ENCODE results near the gene PRR20B.
"Not testable (repeated sequence)": the region's sequence is repeated elsewhere in the genome, so short reads cannot be mapped to it uniquely, and the experiment has no call there.

The PRR20B gene

DNA sequence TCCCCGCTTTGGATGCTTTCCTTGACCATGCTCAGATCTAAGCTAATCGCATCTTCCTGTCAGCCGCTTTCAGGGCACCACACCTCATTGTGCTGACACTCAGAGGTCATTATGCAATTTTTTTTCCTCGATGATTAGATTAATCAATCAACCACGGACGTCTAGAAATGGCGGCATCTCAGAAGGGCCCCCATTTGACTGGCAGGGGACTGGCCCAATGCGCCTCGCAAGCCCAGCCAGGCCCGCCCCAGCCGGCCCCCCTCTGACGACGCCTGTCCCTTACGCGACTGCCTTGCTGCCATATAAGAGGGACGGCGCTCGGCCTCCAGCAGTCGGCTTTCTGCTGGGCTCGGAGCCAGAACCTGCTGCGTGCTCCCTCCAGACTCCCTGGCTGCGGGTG is at the start of gene PRR20B:
Gene PRR20B, plus strand, starts transcription at position 301 of the 400 bp plus-strand sequence. CDS start 387 bp downstream, outside the sequence.
- H3K27ac ChIP-seq (ENCODE audit: low read depth, low read length); H3K9me3 ChIP-seq (ENCODE audit: control insufficient read depth, insufficient read depth, low read depth, low read length); H3K9ac ChIP-seq (ENCODE audit: low read length); H3K4me1 ChIP-seq (ENCODE audit: control insufficient read depth, insufficient read depth, low read length); H3K4me3 ChIP-seq (ENCODE audit: low read depth, low read length); H3K27me3 ChIP-seq (ENCODE audit: control insufficient read depth, insufficient read depth, low read length); H3K36me3 ChIP-seq (ENCODE audit: control insufficient read depth, insufficient read depth, low read length): not testable (repeated sequence)

- Histone ChIP-seq H3K9me3 (ENCODE audit: control insufficient read depth, insufficient read depth, low read depth, low read length) (no peaks in the 10 kb centered on the region), H3K36me3 (ENCODE audit: control insufficient read depth, insufficient read depth, low read length) (no peaks in the 10 kb centered on the region), H3K27ac (ENCODE audit: low read depth, low read length) (no peak overlapping the region), H3K4me1 (ENCODE audit: control insufficient read depth, insufficient read depth, low read length) (no peaks in the 10 kb centered on the region), H3K27me3 (ENCODE audit: control insufficient read depth, insufficient read depth, low read length) (no peaks in the 10 kb centered on the region), H3K9ac (ENCODE audit: low read length) (no peak overlapping the region), H3K4me3 (ENCODE audit: low read depth, low read length) (no peak overlapping the region)
Observed at GRCh38 chr13:57114945-57115344, 32.3 kb upstream of the PRR20B start.

GRCh38 chr13:57123681-57124080 is 23.6 kb upstream of the PRR20B start:
- Histone ChIP-seq H3K27ac (ENCODE audit: low read depth, low read length) (no peak overlapping the region), H3K4me3 (ENCODE audit: low read depth, low read length) (no peak overlapping the region), H3K9me3 (ENCODE audit: control insufficient read depth, insufficient read depth, low read depth, low read length) (no peaks in the 10 kb centered on the region), H3K36me3 (ENCODE audit: control insufficient read depth, insufficient read depth, low read length) (no peaks in the 10 kb centered on the region), H3K4me1 (ENCODE audit: control insufficient read depth, insufficient read depth, low read length) (no peaks in the 10 kb centered on the region), H3K27me3 (ENCODE audit: control insufficient read depth, insufficient read depth, low read length) (no peaks in the 10 kb centered on the region), H3K9ac (ENCODE audit: low read length) (no peak overlapping the region)

DNA sequence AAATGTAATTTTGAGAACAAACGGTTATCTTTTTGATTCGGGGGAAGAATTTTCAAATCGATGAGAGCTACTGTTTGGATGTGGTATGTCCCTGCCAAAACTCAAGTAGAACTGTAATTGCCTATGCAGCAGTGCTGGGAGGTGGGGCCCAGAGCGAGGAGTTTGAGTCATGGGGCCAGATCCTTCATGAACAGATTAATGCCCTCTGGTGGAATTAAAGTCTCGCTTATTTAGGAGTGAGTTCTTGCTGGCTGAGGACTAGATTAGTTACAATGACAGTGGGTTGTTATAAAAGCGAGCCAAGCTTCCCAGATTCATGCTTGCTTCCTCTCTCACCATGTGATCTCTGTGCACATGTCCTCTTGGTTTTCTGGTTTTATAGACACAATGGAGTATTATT is 18.4 kb upstream of the PRR20B start:
- H3K4me1 ChIP-seq (ENCODE audit: control insufficient read depth, insufficient read depth, low read length) = no peaks in the 10 kb centered on the region
- H3K36me3 ChIP-seq (ENCODE audit: control insufficient read depth, insufficient read depth, low read length) = no peaks in the 10 kb centered on the region
- H3K27ac ChIP-seq (ENCODE audit: low read depth, low read length) = no peak overlapping the region
- no peak overlapping the region for H3K4me3 ChIP-seq (ENCODE audit: low read depth, low read length)
- H3K9me3 ChIP-seq (ENCODE audit: control insufficient read depth, insufficient read depth, low read depth, low read length) = no peaks in the 10 kb centered on the region
- H3K27me3 ChIP-seq (ENCODE audit: control insufficient read depth, insufficient read depth, low read length) = no peaks in the 10 kb centered on the region
- H3K9ac ChIP-seq (ENCODE audit: low read length) = no peak overlapping the region

GRCh38 chr13:57136093-57136492 is 11.2 kb upstream of the PRR20B start:
- H3K27me3 ChIP-seq (ENCODE audit: control insufficient read depth, insufficient read depth, low read length) = no peaks in the 10 kb centered on the region
- no peaks in the 10 kb centered on the region for H3K36me3 ChIP-seq (ENCODE audit: control insufficient read depth, insufficient read depth, low read length)
- H3K4me1 ChIP-seq (ENCODE audit: control insufficient read depth, insufficient read depth, low read length) = no peaks in the 10 kb centered on the region
- H3K9ac ChIP-seq (ENCODE audit: low read length) = no peak overlapping the region
- H3K4me3 ChIP-seq (ENCODE audit: low read depth, low read length) = no peak overlapping the region
- H3K27ac ChIP-seq (ENCODE audit: low read depth, low read length) = no peak overlapping the region
- no peaks in the 10 kb centered on the region for H3K9me3 ChIP-seq (ENCODE audit: control insufficient read depth, insufficient read depth, low read depth, low read length)

GRCh38 chr13:57137585-57137984 is 9.7 kb upstream of the PRR20B start:
- no peaks in the 10 kb centered on the region for H3K9me3 ChIP-seq (ENCODE audit: control insufficient read depth, insufficient read depth, low read depth, low read length)
- H3K9ac ChIP-seq (ENCODE audit: low read length) = no peak overlapping the region
- no peak overlapping the region for H3K4me3 ChIP-seq (ENCODE audit: low read depth, low read length)
- H3K36me3 ChIP-seq (ENCODE audit: control insufficient read depth, insufficient read depth, low read length) = no peaks in the 10 kb centered on the region
- H3K27me3 ChIP-seq (ENCODE audit: control insufficient read depth, insufficient read depth, low read length) = no peaks in the 10 kb centered on the region
- H3K4me1 ChIP-seq (ENCODE audit: control insufficient read depth, insufficient read depth, low read length) = no peaks in the 10 kb centered on the region
- H3K27ac ChIP-seq (ENCODE audit: low read depth, low read length) = no peak overlapping the region

GRCh38 chr13:57138988-57139387 is 8.3 kb upstream of the PRR20B start:
- Histone ChIP-seq H3K27ac (ENCODE audit: low read depth, low read length) (no peak overlapping the region), H3K27me3 (ENCODE audit: control insufficient read depth, insufficient read depth, low read length) (no peaks in the 10 kb centered on the region), H3K36me3 (ENCODE audit: control insufficient read depth, insufficient read depth, low read length) (no peaks in the 10 kb centered on the region), H3K4me3 (ENCODE audit: low read depth, low read length) (no peak overlapping the region), H3K9ac (ENCODE audit: low read length) (no peak overlapping the region), H3K4me1 (ENCODE audit: control insufficient read depth, insufficient read depth, low read length) (no peaks in the 10 kb centered on the region), H3K9me3 (ENCODE audit: control insufficient read depth, insufficient read depth, low read depth, low read length) (no peaks in the 10 kb centered on the region)

DNA sequence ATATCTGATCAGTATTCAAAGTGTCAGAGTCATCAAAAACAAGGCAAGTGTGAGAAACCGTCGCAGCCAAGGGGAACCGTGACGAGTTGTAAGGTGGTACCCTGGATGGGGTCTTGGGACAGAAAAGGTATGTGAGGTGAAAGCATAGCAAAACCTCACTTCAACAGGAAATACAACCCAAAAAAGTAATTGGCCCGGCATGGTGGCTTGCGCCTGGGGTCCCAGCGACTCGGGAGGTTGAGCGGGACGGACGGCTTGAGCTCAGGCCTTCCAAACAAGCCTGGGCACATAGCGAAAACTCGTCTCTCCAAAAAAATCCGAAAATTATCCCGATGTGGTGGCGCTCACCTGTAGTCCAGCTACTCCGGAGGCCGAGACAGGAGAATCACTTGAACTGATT is 7.5 kb upstream of the PRR20B start:
- not testable (repeated sequence) for H3K36me3 ChIP-seq (ENCODE audit: control insufficient read depth, insufficient read depth, low read length); H3K9ac ChIP-seq (ENCODE audit: low read length); H3K27me3 ChIP-seq (ENCODE audit: control insufficient read depth, insufficient read depth, low read length); H3K9me3 ChIP-seq (ENCODE audit: control insufficient read depth, insufficient read depth, low read depth, low read length); H3K27ac ChIP-seq (ENCODE audit: low read depth, low read length); H3K4me1 ChIP-seq (ENCODE audit: control insufficient read depth, insufficient read depth, low read length); H3K4me3 ChIP-seq (ENCODE audit: low read depth, low read length)

DNA sequence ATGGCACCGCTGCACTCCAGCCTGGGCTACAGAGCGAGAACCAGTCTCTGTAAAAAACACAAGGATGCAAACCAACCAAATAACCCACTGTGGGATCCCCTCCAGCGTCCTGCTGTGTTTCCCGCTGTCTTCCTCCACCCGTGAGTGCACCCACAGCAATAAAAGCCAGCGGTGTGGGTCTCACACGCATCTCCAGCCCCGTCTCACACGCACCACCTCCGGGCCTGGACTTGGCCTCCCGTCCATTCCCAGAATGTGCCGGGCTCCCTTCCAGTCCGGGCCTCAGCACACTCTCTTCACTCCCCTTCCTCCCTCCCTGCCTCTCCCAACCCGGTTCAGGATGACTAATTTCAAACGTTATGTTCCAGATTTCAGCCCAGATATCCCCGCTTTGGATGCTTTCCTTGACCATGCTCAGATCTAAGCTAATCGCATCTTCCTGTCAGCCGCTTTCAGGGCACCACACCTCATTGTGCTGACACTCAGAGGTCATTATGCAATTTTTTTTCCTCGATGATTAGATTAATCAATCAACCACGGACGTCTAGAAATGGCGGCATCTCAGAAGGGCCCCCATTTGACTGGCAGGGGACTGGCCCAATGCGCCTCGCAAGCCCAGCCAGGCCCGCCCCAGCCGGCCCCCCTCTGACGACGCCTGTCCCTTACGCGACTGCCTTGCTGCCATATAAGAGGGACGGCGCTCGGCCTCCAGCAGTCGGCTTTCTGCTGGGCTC is 6.9 kb upstream of the PRR20B start, which contains the start of gene PRR20A:
Gene PRR20A, plus strand, starts transcription at position 684 of the 734 bp plus-strand sequence. CDS start 387 bp downstream, outside the sequence.
- not testable (repeated sequence) for H3K27ac ChIP-seq (ENCODE audit: low read depth, low read length); H3K4me3 ChIP-seq (ENCODE audit: low read depth, low read length); H3K4me1 ChIP-seq (ENCODE audit: control insufficient read depth, insufficient read depth, low read length); H3K36me3 ChIP-seq (ENCODE audit: control insufficient read depth, insufficient read depth, low read length); H3K9ac ChIP-seq (ENCODE audit: low read length); H3K27me3 ChIP-seq (ENCODE audit: control insufficient read depth, insufficient read depth, low read length); H3K9me3 ChIP-seq (ENCODE audit: control insufficient read depth, insufficient read depth, low read depth, low read length)

DNA sequence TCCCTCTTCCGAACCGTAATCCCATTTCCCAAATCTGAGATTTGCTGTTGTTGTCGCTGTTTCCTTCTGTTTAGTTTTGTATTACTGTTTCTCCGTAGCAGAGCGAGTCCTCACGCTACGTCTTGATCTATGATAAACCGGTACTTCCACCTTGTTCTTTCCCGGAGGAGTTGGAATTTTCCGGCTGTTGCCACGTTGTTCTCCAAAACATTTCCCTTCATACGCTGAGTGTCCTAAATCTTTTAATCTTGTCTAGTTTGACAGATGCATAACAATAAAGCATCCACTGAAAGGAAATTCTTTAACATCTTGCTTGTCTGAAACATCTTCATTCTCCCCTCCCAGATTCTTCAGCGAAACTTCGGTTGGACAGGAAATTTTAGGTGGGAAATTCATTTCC is 818 bp downstream of the PRR20B start:
- not testable (repeated sequence) for H3K4me1 ChIP-seq (ENCODE audit: control insufficient read depth, insufficient read depth, low read length); H3K27me3 ChIP-seq (ENCODE audit: control insufficient read depth, insufficient read depth, low read length); H3K36me3 ChIP-seq (ENCODE audit: control insufficient read depth, insufficient read depth, low read length); H3K9me3 ChIP-seq (ENCODE audit: control insufficient read depth, insufficient read depth, low read depth, low read length); H3K9ac ChIP-seq (ENCODE audit: low read length); H3K27ac ChIP-seq (ENCODE audit: low read depth, low read length); H3K4me3 ChIP-seq (ENCODE audit: low read depth, low read length)

DNA sequence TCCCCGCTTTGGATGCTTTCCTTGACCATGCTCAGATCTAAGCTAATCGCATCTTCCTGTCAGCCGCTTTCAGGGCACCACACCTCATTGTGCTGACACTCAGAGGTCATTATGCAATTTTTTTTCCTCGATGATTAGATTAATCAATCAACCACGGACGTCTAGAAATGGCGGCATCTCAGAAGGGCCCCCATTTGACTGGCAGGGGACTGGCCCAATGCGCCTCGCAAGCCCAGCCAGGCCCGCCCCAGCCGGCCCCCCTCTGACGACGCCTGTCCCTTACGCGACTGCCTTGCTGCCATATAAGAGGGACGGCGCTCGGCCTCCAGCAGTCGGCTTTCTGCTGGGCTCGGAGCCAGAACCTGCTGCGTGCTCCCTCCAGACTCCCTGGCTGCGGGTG is 6.5 kb downstream of the PRR20B start, which contains the start of gene PRR20C:
Gene PRR20C, plus strand, starts transcription at position 301 of the 400 bp plus-strand sequence. CDS start 387 bp downstream, outside the sequence.
- not testable (repeated sequence) for H3K27me3 ChIP-seq (ENCODE audit: control insufficient read depth, insufficient read depth, low read length); H3K4me3 ChIP-seq (ENCODE audit: low read depth, low read length); H3K36me3 ChIP-seq (ENCODE audit: control insufficient read depth, insufficient read depth, low read length); H3K9ac ChIP-seq (ENCODE audit: low read length); H3K9me3 ChIP-seq (ENCODE audit: control insufficient read depth, insufficient read depth, low read depth, low read length); H3K4me1 ChIP-seq (ENCODE audit: control insufficient read depth, insufficient read depth, low read length); H3K27ac ChIP-seq (ENCODE audit: low read depth, low read length)
